Skeletal muscle cell (primary cell): ENCODE measurements around the gene PCDHGB5.
"Not testable (repeated sequence)": the region's sequence is repeated elsewhere in the genome, so short reads cannot be mapped to it uniquely, and the experiment has no call there.

Experiments used
- DNase-seq: peaks from one replicate; pipeline ENCODE4 v3.0.0-alpha.2; 2010; ENCODE audit warnings: low read depth
- H3K4me3 ChIP-seq: 2 replicates; pipeline ENCODE4 v1.5.1; 2011; ENCODE audit warnings: low read depth, mild to moderate bottlenecking, control low read depth, low read length, moderate library complexity

The PCDHGB5 gene

DNA sequence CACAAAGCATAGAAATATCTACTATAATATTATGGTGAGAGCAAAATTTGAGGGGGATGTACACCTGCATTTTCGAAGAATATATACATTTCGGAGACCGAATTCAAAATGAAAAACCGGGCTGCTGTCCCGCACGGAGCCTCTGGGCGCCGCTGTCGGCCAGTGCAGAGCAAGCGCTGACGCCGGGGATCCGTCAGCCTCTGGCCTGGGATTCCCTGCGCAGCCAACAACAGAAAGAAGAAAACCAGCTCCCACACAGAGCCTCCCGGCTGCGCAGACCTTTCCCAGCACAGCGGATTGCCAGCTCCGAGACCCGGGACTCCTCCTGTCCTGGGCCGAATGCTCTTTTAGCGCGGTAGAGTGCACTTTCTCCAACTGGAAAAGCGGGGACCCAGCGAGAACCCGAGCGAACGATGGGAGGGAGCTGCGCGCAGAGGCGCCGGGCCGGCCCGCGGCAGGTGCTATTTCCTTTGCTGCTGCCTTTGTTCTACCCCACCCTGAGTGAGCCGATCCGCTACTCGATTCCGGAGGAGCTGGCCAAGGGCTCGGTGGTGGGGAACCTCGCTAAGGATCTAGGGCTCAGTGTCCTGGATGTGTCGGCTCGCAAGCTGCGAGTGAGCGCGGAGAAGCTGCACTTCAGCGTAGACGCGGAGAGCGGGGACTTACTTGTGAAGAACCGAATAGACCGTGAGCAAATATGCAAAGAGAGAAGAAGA, 10.2 kb downstream of the PCDHGB5 start, which contains the start of gene PCDHGB6:
Gene PCDHGB6, plus strand, starts transcription at position 232 of the 716 bp plus-strand sequence. Its CDS starts 182 bp downstream, at position 414.
- not testable (repeated sequence) for DNase-seq
- H3K4me3 ChIP-seq = peak within 1 kb of the TSS; percentile 34

DNA sequence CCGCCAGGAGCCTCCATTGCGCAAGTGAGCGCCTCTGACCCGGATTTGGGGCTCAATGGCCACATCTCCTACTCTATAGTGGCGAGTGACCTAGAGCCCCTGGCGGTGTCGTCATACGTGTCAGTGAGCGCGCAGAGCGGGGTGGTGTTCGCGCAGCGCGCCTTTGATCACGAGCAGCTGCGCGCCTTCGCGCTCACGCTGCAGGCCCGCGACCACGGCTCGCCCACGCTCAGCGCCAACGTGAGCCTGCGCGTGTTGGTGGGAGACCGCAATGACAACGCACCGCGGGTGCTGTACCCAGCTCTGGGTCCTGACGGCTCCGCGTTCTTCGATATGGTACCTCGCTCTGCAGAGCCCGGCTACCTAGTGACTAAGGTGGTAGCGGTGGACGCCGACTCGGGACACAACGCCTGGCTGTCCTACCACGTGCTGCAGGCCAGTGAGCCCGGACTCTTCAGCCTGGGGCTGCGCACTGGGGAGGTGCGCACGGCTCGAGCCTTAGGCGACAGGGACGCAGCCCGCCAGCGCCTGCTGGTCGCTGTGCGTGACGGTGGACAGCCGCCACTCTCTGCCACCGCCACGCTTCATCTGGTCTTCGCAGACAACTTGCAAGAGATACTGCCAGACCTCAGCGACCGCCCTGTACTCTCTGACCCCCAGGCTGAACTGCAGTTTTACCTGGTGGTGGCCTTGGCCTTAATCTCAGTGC, 12.0 kb downstream of the PCDHGB5 start:
- no peak for DNase-seq

GRCh38 chr5:141411575-141411974, 13.8 kb downstream of the PCDHGB5 start:
- H3K4me3 ChIP-seq = no peak overlapping the region
- no peak for DNase-seq

More for the DNA sequence above, 12.0 kb downstream of the PCDHGB5 start:
- H3K4me3 ChIP-seq = no peak overlapping the region

GRCh38 chr5:141412854-141413539, 15.2 kb downstream of the PCDHGB5 start, which contains the start of gene PCDHGA10:
Gene PCDHGA10, plus strand, starts transcription at chr5:141412987. Its CDS starts 189 bp downstream, at chr5:141413176.
- peak within 1 kb of the TSS; percentile 46 for H3K4me3 ChIP-seq
- DNase-seq = no peak

DNA sequence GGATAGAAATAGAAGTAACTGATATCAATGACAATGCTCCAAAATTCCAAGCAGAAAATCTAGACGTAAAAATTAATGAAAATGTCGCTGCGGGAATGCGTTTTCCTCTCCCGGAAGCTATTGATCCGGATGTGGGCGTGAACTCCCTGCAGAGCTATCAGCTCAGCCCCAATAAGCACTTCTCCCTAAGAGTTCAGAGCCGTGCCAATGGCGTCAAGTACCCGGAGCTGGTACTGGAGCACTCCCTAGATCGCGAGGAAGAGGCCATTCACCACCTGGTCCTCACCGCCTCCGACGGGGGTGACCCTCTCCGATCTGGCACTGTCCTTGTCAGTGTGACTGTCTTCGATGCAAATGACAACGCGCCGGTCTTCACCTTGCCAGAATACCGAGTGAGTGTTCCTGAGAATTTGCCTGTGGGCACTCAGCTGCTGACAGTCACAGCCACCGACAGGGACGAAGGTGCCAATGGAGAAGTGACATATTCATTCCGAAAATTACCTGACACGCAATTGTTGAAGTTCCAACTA, 15.9 kb downstream of the PCDHGB5 start:
- H3K4me3 ChIP-seq = peak overlapping the region; percentile 46

DNA sequence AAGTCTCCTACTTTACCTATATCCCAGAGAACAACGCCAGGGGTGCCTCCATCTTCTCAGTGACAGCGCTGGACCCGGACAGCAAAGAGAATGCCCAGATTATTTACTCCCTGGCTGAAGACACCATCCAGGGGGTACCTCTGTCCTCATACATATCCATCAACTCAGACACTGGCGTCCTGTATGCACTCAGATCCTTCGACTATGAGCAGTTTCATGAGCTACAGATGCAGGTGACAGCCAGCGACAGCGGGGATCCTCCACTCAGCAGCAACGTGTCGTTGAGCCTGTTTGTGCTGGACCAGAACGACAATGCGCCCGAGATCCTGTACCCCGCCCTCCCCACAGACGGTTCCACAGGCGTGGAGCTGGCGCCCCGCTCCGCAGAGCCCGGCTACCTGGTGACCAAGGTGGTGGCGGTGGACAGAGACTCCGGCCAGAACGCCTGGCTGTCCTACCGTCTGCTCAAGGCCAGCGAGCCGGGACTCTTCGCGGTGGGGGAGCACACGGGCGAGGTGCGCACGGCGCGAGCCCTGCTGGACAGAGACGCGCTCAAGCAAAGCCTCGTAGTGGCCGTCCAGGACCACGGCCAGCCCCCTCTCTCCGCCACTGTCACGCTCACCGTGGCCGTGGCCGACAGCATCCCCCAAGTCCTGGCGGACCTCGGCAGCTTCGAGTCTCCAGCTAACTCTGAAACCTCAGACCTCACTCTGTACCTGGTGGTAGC, 17.0 kb downstream of the PCDHGB5 start:
- H3K4me3 ChIP-seq, DNase-seq: not testable (repeated sequence)

More for the DNA sequence above, 15.9 kb downstream of the PCDHGB5 start:
- no peak for DNase-seq

DNA sequence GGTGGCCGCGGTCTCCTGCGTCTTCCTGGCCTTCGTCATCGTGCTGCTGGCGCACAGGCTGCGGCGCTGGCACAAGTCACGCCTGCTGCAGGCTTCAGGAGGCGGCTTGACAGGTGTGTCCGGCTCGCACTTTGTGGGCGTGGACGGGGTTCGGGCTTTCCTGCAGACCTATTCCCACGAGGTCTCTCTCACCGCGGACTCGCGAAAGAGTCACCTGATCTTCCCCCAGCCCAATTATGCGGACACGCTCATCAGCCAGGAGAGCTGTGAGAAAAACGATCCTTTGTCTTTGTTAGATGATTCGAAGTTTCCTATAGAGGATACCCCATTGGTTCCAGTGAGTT, 17.5 kb downstream of the PCDHGB5 start:
- DNase-seq, H3K4me3 ChIP-seq: not testable (repeated sequence)

GRCh38 chr5:141417494-141418172, 19.9 kb downstream of the PCDHGB5 start, which contains the start of gene PCDHGB7:
Gene PCDHGB7, plus strand, starts transcription at chr5:141417677. Its CDS starts 183 bp downstream, at chr5:141417860.
- H3K4me3 ChIP-seq = peak within 1 kb of the TSS; percentile 48
- peak; percentile 57 for DNase-seq

DNA sequence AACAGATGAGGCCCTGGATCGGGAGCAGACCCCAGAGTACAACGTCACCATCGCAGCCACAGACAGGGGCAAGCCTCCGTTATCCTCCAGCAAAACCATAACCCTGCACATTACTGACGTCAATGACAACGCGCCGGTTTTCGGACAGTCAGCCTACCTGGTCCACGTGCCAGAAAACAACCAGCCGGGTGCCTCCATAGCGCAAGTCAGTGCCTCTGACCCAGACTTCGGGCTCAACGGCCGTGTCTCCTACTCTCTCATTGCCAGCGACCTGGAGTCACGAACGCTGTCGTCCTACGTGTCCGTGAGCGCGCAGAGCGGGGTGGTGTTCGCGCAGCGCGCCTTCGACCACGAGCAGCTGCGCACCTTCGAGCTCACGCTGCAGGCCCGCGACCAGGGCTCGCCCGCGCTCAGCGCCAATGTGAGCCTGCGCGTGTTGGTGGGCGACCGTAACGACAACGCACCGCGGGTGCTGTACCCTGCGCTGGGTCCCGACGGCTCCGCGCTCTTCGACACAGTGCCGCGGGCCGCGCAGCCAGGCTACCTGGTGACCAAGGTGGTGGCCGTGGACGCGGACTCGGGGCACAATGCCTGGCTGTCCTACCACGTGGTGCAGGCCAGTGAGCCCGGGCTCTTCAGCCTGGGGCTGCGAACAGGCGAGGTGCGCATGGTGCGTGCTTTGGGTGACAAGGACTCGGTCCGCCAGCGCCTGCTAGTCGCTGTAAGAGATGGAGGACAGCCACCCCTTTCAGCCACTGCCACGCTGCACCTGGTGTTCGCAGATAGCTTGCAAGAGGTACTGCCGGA, 21.5 kb downstream of the PCDHGB5 start:
- no peak for DNase-seq
- H3K4me3 ChIP-seq = no peak overlapping the region

GRCh38 chr5:141420855-141421488, 23.2 kb downstream of the PCDHGB5 start, which contains the start of gene PCDHGA11:
Gene PCDHGA11, plus strand, starts transcription at chr5:141421051. Its CDS starts 177 bp downstream, at chr5:141421228.
- H3K4me3 ChIP-seq = peak within 1 kb of the TSS; percentile 60
- peak; percentile 36 for DNase-seq

- DNase-seq = no peak
These were observed 23.7 kb downstream of the PCDHGB5 start for GRCh38 chr5:141421489-141421855.

DNA sequence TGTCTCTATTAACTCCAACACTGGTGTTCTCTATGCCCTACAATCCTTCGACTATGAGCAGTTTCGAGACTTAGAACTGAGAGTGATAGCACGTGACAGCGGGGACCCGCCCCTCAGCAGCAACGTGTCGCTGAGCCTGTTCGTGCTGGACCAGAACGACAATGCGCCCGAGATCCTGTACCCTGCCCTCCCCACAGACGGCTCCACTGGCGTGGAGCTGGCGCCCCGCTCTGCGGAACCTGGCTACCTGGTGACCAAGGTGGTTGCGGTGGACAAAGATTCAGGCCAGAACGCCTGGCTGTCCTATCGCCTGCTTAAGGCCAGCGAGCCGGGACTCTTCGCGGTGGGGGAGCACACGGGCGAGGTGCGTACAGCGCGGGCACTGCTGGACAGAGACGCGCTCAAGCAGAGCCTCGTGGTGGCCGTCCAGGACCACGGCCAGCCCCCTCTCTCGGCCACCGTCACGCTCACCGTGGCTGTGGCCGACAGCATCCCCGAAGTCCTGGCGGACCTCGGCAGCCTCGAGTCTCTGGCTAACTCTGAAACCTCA, 25.1 kb downstream of the PCDHGB5 start:
- H3K4me3 ChIP-seq = no peak overlapping the region
- no peak for DNase-seq

More at GRCh38 chr5:141421489-141421855, 23.7 kb downstream of the PCDHGB5 start:
- peak overlapping the region; percentile 60 for H3K4me3 ChIP-seq

- no peak for DNase-seq
- H3K4me3 ChIP-seq = no peak overlapping the region
These were observed 30.2 kb downstream of the PCDHGB5 start for GRCh38 chr5:141427783-141428426.

GRCh38 chr5:141430332-141431113, 32.8 kb downstream of the PCDHGB5 start, which contains the start of gene PCDHGA12:
Gene PCDHGA12, plus strand, starts transcription at chr5:141430507. Its CDS starts 253 bp downstream, at chr5:141430760.
- peak within 1 kb of the TSS; percentile 37 for H3K4me3 ChIP-seq
- peak; percentile 85 for DNase-seq

DNA sequence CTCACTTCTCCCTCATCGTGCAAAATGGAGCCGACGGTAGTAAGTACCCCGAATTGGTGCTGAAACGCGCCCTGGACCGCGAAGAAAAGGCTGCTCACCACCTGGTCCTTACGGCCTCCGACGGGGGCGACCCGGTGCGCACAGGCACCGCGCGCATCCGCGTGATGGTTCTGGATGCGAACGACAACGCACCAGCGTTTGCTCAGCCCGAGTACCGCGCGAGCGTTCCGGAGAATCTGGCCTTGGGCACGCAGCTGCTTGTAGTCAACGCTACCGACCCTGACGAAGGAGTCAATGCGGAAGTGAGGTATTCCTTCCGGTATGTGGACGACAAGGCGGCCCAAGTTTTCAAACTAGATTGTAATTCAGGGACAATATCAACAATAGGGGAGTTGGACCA, 33.5 kb downstream of the PCDHGB5 start:
- H3K4me3 ChIP-seq = peak overlapping the region; percentile 37
- DNase-seq = no peak

DNA sequence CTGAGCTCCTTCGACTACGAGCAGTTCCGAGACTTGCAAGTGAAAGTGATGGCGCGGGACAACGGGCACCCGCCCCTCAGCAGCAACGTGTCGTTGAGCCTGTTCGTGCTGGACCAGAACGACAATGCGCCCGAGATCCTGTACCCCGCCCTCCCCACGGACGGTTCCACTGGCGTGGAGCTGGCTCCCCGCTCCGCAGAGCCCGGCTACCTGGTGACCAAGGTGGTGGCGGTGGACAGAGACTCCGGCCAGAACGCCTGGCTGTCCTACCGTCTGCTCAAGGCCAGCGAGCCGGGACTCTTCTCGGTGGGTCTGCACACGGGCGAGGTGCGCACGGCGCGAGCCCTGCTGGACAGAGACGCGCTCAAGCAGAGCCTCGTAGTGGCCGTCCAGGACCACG, 34.6 kb downstream of the PCDHGB5 start:
- H3K4me3 ChIP-seq, DNase-seq: not testable (repeated sequence)
